AG04449 (cell line): Measurements from ENCODE around the gene GGT6.

Source experiments
- CTCF ChIA-PET: fragments of 350-600 bp; formaldehyde crosslinking; extraction: SDS; loops from one replicate; lab custom pipeline; 2021; ENCODE audit warnings: antibody characterized with exemption; lab: Yijun Ruan, JAX
- POLR2A ChIA-PET: fragments of 400-600, 350-600 bp; formaldehyde crosslinking; extraction: SDS; loops from one replicate; lab custom pipeline; 2020; ENCODE audit warnings: antibody characterized with exemption, inconsistent platforms; lab: Yijun Ruan, JAX
- DNase-seq: peaks from one replicate; pipeline ENCODE4 v3.0.0-alpha.2; 2010; ENCODE audit warnings: low read depth, low spot score
- H3K4me3 ChIP-seq: 2 replicates; pipeline ENCODE4 v1.5.1; 2011; ENCODE audit warnings: low read depth, mild to moderate bottlenecking, control low read depth, low read length
- CTCF ChIP-seq: IDR thresholded peaks from one replicate; pipeline ENCODE4 v1.5.1; 2011; ENCODE audit warnings: mild to moderate bottlenecking, moderate library complexity, low read length, control low read depth, inconsistent platforms; ENCODE audit not compliant: insufficient read depth; ENCODE audit errors: missing control alignments

Gene GGT6

DNA sequence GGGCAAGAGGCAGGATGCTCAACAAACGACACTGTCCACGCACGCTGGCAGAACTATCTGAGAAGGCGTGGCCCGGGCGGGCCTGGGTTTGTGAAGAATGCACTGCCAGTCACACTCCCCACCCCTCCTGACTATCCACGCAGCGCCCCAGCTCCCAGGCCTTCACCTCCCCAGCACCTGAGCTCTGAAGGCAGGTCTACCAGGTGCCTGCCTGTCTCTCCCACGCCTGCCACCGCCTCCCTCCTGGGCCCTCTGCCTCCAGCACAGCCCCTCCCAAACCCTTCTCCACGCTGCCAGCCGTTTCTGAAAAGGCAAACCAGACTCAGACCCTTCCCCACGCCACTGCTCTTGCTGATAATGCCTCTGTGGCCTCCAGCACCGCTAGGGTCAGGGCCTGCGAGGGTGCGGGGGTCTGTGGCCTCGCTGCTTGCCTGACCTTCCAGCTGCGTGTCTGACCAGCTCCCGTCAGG, 16.8 kb downstream of the GGT6 start:
- H3K4me3 ChIP-seq: no peak overlapping the region
- DNase-seq: no peak
- no peak for TF ChIP-seq CTCF
- ChIA-PET POLR2A (no interaction called here), CTCF (interaction anchor here (1.8 to 2.8 kb wide), 2 partner anchors 23 kb away, joined by 9 to 10 read pairs; no protein-coding TSS in a partner anchor)

GRCh38 chr17:4542726-4543191, 17.6 kb downstream of the GGT6 start:
- TF ChIP-seq CTCF: no peak
- ChIA-PET POLR2A (no interaction called here), CTCF (interaction anchor here (0.7 to 2.8 kb wide), 3 partner anchors 12 to 124 kb away, joined by 3 to 9 read pairs (median 3); partner anchors contain the start of gene MYBBP1A)
- DNase-seq: no peak
- H3K4me3 ChIP-seq: no peak overlapping the region

DNA sequence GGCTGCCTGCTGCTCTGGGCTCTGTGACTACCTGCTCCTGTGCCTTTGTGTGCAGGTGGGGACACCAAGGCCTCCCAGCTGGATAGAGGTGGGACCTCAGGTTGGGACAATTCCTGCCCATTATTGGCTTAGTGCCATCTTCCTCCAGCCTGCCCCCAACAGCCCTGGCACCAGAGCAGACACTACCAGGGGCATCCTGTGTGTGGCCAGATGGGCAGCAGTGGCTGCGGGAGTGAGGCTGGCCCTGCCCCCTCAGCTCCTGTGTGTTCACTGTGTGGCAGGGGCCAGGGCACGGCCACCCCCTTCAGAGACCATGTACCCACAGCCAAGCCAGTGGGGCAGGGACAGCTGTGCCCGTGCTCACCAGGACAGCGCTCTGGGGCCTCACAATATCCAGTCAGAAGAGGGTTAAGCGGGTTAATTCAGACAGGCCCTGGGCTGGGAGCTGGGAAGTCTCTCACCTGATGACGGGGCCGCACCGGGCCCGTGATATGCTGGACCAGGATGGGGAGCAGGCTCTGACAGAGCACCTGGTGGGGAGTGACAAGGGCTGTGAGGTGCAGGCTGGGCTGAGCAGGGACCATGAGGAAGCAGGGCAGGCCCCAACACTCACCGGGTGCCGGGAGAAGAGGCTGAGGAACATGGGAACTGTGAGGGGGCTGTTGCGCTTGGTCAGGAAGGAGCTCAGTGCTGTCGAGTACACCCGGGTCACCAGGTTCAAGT, 18.2 kb downstream of the GGT6 start:
- no peak for TF ChIP-seq CTCF
- POLR2A ChIA-PET: no interaction called here
- CTCF ChIA-PET: interaction anchor here (0.7 to 2.8 kb wide), 3 partner anchors 13 to 123 kb away, joined by 3 to 9 read pairs (median 3); partner anchors contain the start of gene MYBBP1A
- no peak for DNase-seq
- no peak overlapping the region for H3K4me3 ChIP-seq

GRCh38 chr17:4541328-4542002, 18.9 kb downstream of the GGT6 start:
- no peak for DNase-seq
- no peak for TF ChIP-seq CTCF
- no peak overlapping the region for H3K4me3 ChIP-seq
- POLR2A ChIA-PET: no interaction called here
- CTCF ChIA-PET: interaction anchor here (0.8 to 2.8 kb wide), 3 partner anchors 9 to 26 kb away, joined by 3 to 9 read pairs (median 3); partner anchors contain the start of gene MYBBP1A

DNA sequence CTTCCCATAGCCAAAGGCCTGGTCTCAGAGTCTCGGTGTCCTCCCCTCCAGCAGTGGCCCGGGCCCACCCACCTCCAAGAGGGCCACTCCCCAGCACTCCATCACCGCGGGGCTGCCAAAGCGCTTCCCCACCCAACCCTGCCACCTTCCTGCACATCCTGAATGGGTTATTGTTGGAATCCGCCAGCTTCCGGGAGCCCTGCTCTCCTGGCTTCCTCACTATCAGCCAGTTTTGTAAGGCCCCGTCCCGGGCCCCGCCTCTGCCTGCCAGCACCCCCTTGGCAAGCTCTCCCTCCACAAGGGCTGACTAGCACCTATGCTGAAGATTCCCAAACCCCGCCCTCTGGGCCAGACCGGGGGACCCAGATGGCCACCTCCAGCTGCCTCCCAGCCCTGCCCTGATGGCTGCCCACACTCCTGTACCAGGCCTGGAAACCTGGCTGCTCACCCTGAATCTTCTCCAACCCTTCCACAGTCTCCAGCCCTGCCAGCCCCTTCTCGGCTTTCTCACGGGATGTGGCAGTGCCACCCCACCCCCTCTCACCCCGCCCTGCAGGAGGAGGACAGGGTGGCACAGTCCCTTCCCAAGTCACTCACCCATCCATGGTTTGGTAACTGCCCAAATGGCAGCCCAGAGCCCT, 19.6 kb downstream of the GGT6 start:
- ChIA-PET CTCF (interaction anchor here (1.1 to 2.8 kb wide), 2 partner anchors 10 to 26 kb away, joined by 3 to 9 read pairs; no protein-coding TSS in a partner anchor), POLR2A (no interaction called here)
- TF ChIP-seq CTCF: no peak
- H3K4me3 ChIP-seq: no peak overlapping the region
- DNase-seq: no peak

DNA sequence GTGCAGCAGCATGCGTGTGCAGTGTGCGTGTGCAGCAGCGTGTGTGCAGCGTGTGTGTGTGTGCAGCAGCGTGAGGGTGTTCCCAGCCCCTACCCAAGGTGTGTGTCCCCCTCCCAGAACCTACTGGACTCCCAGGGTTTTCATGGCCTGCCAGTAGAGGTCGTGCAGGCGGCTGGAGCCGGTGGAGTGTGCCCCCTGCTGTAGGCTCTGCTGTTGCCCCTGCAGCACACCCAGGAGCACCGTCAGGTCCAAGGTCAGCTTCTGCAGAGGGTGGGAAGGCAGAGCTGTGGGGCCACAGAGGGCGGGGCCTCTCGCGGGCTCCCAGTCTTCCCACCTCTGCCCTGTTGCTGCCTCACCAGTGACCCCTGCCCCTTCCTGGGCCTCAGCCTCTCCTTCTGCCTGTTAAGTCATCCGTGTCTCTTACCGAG, 20.1 kb downstream of the GGT6 start:
- ChIA-PET POLR2A (no interaction called here), CTCF (interaction anchor here (0.6 to 1.1 kb wide), 2 partner anchors 10 to 118 kb away, joined by 3 read pairs; no protein-coding TSS in a partner anchor)
- no peak for DNase-seq
- no peak overlapping the region for H3K4me3 ChIP-seq
- TF ChIP-seq CTCF: no peak
